Natural killer cell (primary cell): ENCODE results near the gene CALN1. TPM values are rescaled to one million over a fixed set of nuclear protein-coding genes. Genes with fewer than 3 reads are reported as not detected.

Source experiments
- ATAC-seq, 3 donors: fragments of 150-1000 bp in 2 of 3; fragments of 200-7000 bp in 1 of 3; cut with Tn5 transposase; 1 replicate in 1 of 3; 2 replicates in 2 of 3; pipeline ENCODE4 v1.10.0; 2021; ENCODE audit warnings: mild to moderate bottlenecking in 2 of 3, moderate library complexity in 2 of 3
- DNase-seq, 2 donors: peaks; one replicate each; pipeline versions ENCODE4 v3.0.0 to v3.0.0-alpha.2; 2013 to 2021; ENCODE audit warnings: mixed read lengths in 1 of 2
- H3K27ac ChIP-seq: one replicate; pipeline ENCODE4 v1.5.1; 2013; ENCODE audit warnings: mild to moderate bottlenecking, low read length
- H3K27me3 ChIP-seq: one replicate; pipeline ENCODE4 v1.6.1; 2013; ENCODE audit warnings: low read length; ENCODE audit not compliant: control insufficient read depth, insufficient read depth
- H3K36me3 ChIP-seq: one replicate; pipeline ENCODE4 v1.6.1; 2013; ENCODE audit warnings: low read length; ENCODE audit not compliant: control insufficient read depth, insufficient read depth
- H3K4me1 ChIP-seq: one replicate; pipeline ENCODE4 v1.6.1; 2013; ENCODE audit warnings: low read length; ENCODE audit not compliant: control insufficient read depth, insufficient read depth
- H3K4me3 ChIP-seq: one replicate; pipeline ENCODE4 v1.5.1; 2013; ENCODE audit warnings: low read length
- H3K9me3 ChIP-seq: one replicate; pipeline ENCODE4 v1.6.1; 2013; ENCODE audit warnings: low read length; ENCODE audit not compliant: control insufficient read depth, insufficient read depth
- H3K27ac Mint-ChIP-seq, 2 donors: one replicate each; pipeline ENCODE4 v1.8.0; 2022; ENCODE audit warnings: mild to moderate bottlenecking in 2 of 2, mixed read lengths in 2 of 2, moderate library complexity in 1 of 2
- H3K27me3 Mint-ChIP-seq, 2 donors: one replicate each; pipeline ENCODE4 v1.8.0; 2022; ENCODE audit warnings: low read depth in 2 of 2, mixed read lengths in 2 of 2
- H3K36me3 Mint-ChIP-seq: one replicate; pipeline ENCODE4 v1.8.0; 2022; ENCODE audit warnings: mixed read lengths
- H3K4me1 Mint-ChIP-seq, 2 donors: one replicate each; pipeline ENCODE4 v1.8.0; 2022; ENCODE audit warnings: mixed read lengths in 2 of 2
- H3K4me3 Mint-ChIP-seq: one replicate; pipeline ENCODE4 v1.8.0; 2022; ENCODE audit warnings: mild to moderate bottlenecking, moderate library complexity, mixed read lengths
- H3K9me3 Mint-ChIP-seq, 2 donors: one replicate each; pipeline ENCODE4 v1.8.0; 2022; ENCODE audit warnings: mixed read lengths in 2 of 2
- WGBS: methylation state at CpG from one replicate; pipeline ENCODE4 v1.1.7; 2013; ENCODE audit warnings: missing lambda C conversion rate; ENCODE audit not compliant: insufficient coverage; 5-methylcytosine and 5-hydroxymethylcytosine counted together
- intact Hi-C: fragments of 100-400 bp; cut with micrococcal nuclease; formaldehyde crosslinking; loops from one replicate; pipeline ENCODE4 v1.14.2; 2022
- total RNA-seq, 4 donors: library from RNA; stranded (reverse); fragments of 120-200 nt in 1 of 4; gene quantifications; one replicate each; pipeline versions ENCODE4 v1.2.3 to v1.2.4, GENCODE V29; 2013 to 2022
- TF ChIP-seq, protein P1 (sequence below): fragments of 200-600 bp; IDR thresholded peaks from one replicate; pipeline ENCODE4 v1.8.0; 2022; ENCODE audit warnings: antibody characterized with exemption

Gene CALN1
- total RNA-seq, 3 donors from 2014 or later (not counting 1 experiment from before 2014, with no cell fraction given), result 0.18 TPM; not detected in 2

- Mint-ChIP-seq H3K36me3 (no peaks in the 10 kb centered on the region), H3K4me3 (no peak overlapping the region), H3K27ac (no peak overlapping the region), H3K9me3 (peaks cover 0 to 3% of the 10 kb centered on the region in 2 donors), H3K27me3 (peaks cover under 1 to 10% of the 10 kb centered on the region in 2 donors), H3K4me1 (no peaks in the 10 kb centered on the region)
- no peaks in the 10 kb centered on the region for H3K36me3 ChIP-seq
- no peaks in the 10 kb centered on the region for H3K27me3 ChIP-seq
- H3K27ac ChIP-seq, result no peak overlapping the region
- TF ChIP-seq, protein P1, sequence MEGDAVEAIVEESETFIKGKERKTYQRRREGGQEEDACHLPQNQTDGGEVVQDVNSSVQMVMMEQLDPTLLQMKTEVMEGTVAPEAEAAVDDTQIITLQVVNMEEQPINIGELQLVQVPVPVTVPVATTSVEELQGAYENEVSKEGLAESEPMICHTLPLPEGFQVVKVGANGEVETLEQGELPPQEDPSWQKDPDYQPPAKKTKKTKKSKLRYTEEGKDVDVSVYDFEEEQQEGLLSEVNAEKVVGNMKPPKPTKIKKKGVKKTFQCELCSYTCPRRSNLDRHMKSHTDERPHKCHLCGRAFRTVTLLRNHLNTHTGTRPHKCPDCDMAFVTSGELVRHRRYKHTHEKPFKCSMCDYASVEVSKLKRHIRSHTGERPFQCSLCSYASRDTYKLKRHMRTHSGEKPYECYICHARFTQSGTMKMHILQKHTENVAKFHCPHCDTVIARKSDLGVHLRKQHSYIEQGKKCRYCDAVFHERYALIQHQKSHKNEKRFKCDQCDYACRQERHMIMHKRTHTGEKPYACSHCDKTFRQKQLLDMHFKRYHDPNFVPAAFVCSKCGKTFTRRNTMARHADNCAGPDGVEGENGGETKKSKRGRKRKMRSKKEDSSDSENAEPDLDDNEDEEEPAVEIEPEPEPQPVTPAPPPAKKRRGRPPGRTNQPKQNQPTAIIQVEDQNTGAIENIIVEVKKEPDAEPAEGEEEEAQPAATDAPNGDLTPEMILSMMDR, result no peak
- ATAC-seq, result no peak
- intact Hi-C loops, result no loop called here
- no peak overlapping the region for H3K4me3 ChIP-seq
- DNase-seq, result no peak
- whole genome bisulfite sequencing, result 78% methylated on average over 5 of the region's 5 CpGs
- no peaks in the 10 kb centered on the region for H3K4me1 ChIP-seq
- no peaks in the 10 kb centered on the region for H3K9me3 ChIP-seq
These were observed 114.0 kb downstream of the CALN1 start for GRCh38 chr7:72298091-72298490.

GRCh38 chr7:72297636-72298035, 114.5 kb downstream of the CALN1 start:
- H3K9me3 Mint-ChIP-seq, result peaks cover 0 to 3% of the 10 kb centered on the region in 2 donors
- whole genome bisulfite sequencing, result 70% methylated on average over 3 of the region's 3 CpGs
- Histone ChIP-seq H3K4me3 (no peak overlapping the region), H3K36me3 (no peaks in the 10 kb centered on the region), H3K27me3 (no peaks in the 10 kb centered on the region), H3K9me3 (no peaks in the 10 kb centered on the region), H3K27ac (no peak overlapping the region), H3K4me1 (no peaks in the 10 kb centered on the region)
- TF ChIP-seq, protein P1, result no peak
- no peaks in the 10 kb centered on the region for H3K36me3 Mint-ChIP-seq
- DNase-seq (no peak), ATAC-seq (no peak)
- peaks cover 4 to 13% of the 10 kb centered on the region in 2 donors for H3K27me3 Mint-ChIP-seq
- H3K4me1 Mint-ChIP-seq, result no peaks in the 10 kb centered on the region
- intact Hi-C loops, result no loop called here
- H3K4me3 Mint-ChIP-seq, result no peak overlapping the region
- no peak overlapping the region for H3K27ac Mint-ChIP-seq

- TF ChIP-seq, protein P1, result no peak
These were observed 119.3 kb downstream of the CALN1 start for GRCh38 chr7:72292794-72293193.

DNA sequence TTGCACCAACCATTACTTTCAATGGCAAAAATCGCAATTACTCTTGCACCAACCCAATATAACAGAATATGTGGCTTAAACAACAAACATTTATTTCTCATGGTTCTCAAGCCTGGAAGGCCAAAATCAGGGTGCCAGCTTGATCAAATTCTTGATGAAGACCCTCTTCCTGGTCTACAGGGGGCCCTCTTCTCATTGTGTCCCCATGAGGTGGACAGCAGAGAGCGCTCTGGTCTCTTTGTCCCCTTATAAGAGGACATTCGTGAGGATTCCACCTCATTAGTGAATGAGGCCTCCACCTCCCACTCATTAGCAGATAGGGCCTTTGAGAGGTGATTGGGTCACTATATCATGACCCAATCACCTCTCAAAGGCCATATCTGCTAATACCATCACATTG, 120.0 kb downstream of the CALN1 start:
- H3K27ac ChIP-seq, result no peak overlapping the region
- no peaks in the 10 kb centered on the region for H3K9me3 Mint-ChIP-seq
- no peak overlapping the region for H3K27ac Mint-ChIP-seq
- no peaks in the 10 kb centered on the region for H3K36me3 Mint-ChIP-seq
- H3K27me3 ChIP-seq, result no peaks in the 10 kb centered on the region
- TF ChIP-seq, protein P1, result no peak
- H3K4me1 ChIP-seq, result no peaks in the 10 kb centered on the region
- intact Hi-C loops, result no loop called here
- H3K27me3 Mint-ChIP-seq, result peaks cover 4 to 19% of the 10 kb centered on the region in 2 donors
- H3K36me3 ChIP-seq, result no peaks in the 10 kb centered on the region
- DNase-seq (no peak), ATAC-seq (no peak)
- H3K4me3 ChIP-seq, result no peak overlapping the region
- H3K9me3 ChIP-seq, result no peaks in the 10 kb centered on the region
- H3K4me1 Mint-ChIP-seq, result no peaks in the 10 kb centered on the region
- H3K4me3 Mint-ChIP-seq, result no peak overlapping the region
- 100% methylated on average over 1 of the region's 3 CpGs for WGBS

More at GRCh38 chr7:72292794-72293193, 119.3 kb downstream of the CALN1 start:
- 7% methylated on average over 3 of the region's 3 CpGs for WGBS
- DNase-seq, result no peak
- Mint-ChIP-seq H3K9me3 (no peaks in the 10 kb centered on the region), H3K4me3 (no peak overlapping the region), H3K27ac (no peak overlapping the region), H3K4me1 (no peaks in the 10 kb centered on the region), H3K36me3 (no peaks in the 10 kb centered on the region), H3K27me3 (peaks cover 4 to 19% of the 10 kb centered on the region in 2 donors)
- H3K9me3 ChIP-seq, result no peaks in the 10 kb centered on the region
- H3K27ac ChIP-seq, result no peak overlapping the region
- H3K4me3 ChIP-seq, result no peak overlapping the region
- no peaks in the 10 kb centered on the region for H3K36me3 ChIP-seq
- intact Hi-C loops, result no loop called here
- ATAC-seq, result no peak
- no peaks in the 10 kb centered on the region for H3K27me3 ChIP-seq
- H3K4me1 ChIP-seq, result no peaks in the 10 kb centered on the region
